ENCODE data around the gene OARD1. TPM values are rescaled to one million over a fixed set of nuclear protein-coding genes. Genes with fewer than 3 reads are reported as not detected.

Gene OARD1
- total RNA-seq, 1 donor from 2014 or later = 20.5 TPM

DNA sequence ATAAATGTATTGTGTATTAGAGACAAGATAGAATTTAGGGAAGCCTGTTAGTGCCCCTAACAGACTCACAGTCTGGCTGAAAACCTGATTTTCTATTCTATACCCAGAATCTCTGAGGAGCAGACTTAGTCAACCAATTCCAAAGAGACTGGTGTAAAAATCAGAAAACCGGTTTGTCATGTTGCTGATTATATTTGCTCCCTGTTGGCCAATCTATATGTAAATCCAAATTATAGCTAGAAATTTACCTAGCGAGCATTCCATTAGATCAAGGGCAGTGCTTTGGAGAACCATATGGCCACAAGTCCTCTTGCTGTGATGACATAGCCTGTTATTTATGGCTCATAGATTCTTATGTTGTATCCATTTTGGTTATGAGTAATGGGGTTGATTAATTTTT, 5.4 kb upstream of the OARD1 start:
- ATAC-seq (no peak), DNase-seq (ENCODE audit: missing footprints) (no peak)
- intact Hi-C loops (cut with DNase I) = no loop called here

GRCh38 chr6:41075651-41076626, 3.8 kb upstream of the OARD1 start:
- ATAC-seq (no peak), DNase-seq (ENCODE audit: missing footprints) (no peak)
- intact Hi-C loops (cut with DNase I) = no loop called here

DNA sequence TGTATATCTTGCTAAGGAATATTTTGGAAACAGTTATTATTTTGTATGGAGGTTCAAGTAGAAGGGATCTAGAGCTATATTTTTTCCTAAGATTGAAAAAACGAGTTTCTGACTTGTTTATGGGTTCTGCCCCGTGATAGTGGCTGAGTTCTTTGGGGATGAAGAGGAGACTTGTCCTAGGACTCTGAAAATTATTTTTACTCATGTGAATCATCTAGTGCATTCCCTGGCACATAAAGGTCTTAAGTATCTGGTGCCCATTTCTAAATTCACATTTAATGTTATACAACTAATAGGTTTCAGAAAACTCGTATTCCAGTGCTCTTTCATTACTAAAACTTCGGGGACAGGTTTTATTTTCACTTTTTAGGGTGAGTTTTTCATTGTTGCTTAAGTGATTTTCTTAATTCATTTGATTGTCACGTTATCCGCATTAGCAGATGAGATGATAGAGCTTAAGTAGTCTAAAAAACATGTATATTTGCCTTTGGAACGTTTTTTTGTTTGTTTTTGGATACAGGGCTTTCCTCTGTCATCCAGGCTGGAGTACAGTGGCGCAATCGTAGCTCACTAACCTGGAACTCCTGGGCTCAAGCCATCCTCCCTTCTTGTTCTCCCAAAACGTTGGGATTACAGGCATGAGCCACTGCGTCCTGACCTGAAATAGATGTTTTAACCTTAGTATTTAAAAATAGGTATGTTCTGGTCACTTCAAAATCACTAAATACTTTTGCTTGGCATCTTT, 2.7 kb upstream of the OARD1 start:
- DNase-seq (ENCODE audit: missing footprints) = no peak
- intact Hi-C loops (cut with DNase I) = no loop called here
- no peak for ATAC-seq

DNA sequence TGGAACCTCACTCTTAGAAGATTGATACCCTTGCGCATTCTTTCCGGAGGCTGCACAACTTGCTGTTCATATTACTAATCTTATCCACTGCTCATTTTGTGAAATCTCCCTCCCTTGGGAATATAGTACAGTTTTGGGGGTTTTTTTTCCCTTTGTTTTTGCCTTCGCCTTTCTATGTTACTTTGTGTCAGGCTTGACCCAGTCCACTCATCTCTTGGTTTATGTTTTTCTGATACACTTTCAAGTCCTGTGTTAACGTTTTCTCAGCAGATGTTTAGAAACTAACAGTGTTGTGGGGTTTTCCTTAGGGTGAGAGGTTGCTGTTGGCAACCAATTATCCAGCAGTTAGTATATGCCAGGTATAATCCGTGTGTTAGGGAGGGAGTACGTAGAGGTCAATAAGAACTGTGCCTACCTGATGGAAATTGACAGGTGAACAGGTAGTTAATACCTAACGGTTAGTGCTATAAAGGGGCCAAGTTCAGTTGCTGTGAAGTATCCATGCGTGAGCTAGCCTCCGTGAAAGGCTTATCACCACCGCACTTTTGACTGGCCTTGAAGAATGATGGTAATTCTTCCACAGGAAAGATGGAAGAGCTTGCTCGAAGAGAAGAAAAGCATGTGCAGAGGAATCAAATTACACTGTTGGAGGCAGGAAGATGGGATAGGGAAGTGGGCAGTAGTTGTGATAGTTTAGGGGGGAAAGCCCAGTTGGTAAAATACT, 2.0 kb upstream of the OARD1 start:
- intact Hi-C loops (cut with DNase I) = no loop called here

DNA sequence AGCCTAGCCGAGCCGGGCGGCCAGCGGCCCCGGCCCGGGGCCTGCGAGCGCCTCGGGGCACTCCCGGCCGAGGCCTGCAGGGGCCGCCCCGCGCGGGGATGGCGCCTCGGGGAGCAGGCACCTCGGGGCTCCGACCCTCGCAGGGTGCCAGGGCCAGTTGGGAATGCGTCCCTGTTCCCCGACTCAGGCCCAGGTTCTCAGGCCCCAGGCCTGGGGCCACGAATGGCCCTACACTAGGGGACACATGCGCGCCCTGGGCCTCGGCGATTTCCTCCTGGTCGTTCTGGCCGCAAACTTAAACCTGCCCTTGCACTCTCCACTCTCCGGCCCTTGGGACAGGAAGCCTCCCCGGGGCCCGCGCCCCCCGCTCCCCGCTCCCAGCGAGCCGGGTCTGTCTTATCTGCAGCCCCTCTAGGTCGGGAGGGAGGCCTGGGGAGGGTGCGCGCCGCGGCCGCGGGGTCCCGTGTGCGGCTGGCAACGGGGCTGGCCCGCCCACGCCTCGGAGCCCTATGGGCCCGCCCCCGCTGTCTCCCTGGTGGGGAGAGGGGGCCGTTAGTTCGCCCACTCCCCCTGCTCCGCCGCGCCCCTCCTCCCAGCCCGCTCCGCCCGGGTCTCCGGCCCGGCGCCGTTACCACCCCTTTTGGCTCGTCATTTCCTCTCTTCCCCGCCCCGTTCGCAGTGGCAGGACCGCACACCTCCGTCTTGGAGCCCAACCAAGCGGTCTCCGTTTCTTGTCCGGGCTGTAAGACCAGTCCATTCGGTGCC, 1.2 kb upstream of the OARD1 start:
- intact Hi-C loops (cut with DNase I) = no loop called here
- DNase-seq (ENCODE audit: missing footprints) = peak; percentile 92
- peak; percentile 20 for ATAC-seq

More for the DNA sequence above, 2.0 kb upstream of the OARD1 start:
- ATAC-seq (no peak), DNase-seq (ENCODE audit: missing footprints) (no peak)

GRCh38 chr6:41072836-41073202, 663 bp upstream of the OARD1 start, which contains the start of gene NFYA:
TSS of gene NFYA (plus strand) at chr6:41072974. CDS start at chr6:41079090, 6,116 bp downstream.
- DNase-seq (ENCODE audit: missing footprints) = peak; percentile 99
- intact Hi-C loops (cut with DNase I) = no loop called here

DNA sequence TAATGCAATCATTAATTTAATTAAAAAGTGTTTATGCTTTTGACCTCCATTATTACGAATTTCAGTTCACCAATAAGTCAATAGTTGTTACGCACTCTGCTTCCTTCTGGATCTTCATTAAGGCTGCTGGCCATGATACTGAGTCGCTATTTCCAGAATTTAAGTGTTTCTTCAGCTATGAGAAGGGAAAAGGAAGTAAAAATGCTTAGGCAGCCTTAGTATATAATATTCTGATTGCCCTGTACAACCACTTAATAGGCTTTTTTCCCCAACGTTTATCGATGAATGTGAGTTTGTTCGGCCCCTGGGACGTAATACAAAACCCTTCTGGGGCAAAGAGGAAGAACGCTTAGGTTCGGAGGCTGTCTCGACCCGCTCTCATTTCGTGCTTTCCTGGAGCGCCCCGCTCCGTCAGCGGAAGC, 644 bp downstream of the OARD1 start:
- DNase-seq (ENCODE audit: missing footprints) (no peak), ATAC-seq (no peak)
- intact Hi-C loops (cut with DNase I) = no loop called here

More at GRCh38 chr6:41072836-41073202, 663 bp upstream of the OARD1 start, which contains the start of gene NFYA:
- peak; percentile 81 for ATAC-seq

DNA sequence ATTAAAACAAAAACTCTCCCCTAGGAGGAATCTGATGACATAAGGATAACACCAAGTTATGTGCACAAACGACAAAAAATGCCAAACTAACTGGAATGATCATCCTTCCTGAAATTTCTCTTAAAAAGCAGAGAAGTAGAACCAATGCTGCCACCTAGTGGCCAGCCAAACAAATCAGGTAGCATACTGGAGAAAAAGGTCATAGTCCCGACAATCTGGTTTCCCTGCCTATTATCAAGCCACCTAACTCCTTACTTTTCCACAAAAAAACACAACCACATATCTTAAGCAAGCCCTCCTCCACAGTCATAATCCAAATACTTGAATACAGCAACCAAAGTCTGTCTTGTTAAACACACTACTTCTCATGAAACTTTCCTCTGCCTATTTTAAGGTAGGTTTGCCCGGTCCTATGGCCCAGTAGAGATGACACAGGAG, 5.3 kb downstream of the OARD1 start:
- intact Hi-C loops (cut with DNase I) = loop anchor here (2.0 to 5.0 kb wide), 2 partner anchors 38 to 60 kb away; no protein-coding TSS in a partner anchor
- no peak for ATAC-seq
- no peak for DNase-seq (ENCODE audit: missing footprints)

GRCh38 chr6:41065550-41066026, 6.6 kb downstream of the OARD1 start:
- ATAC-seq = no peak
- intact Hi-C loops (cut with DNase I) = loop anchor here (2.0 to 5.0 kb wide), 2 partner anchors 37 to 58 kb away; no protein-coding TSS in a partner anchor

GRCh38 chr6:41064841-41065240, 7.3 kb downstream of the OARD1 start:
- intact Hi-C loops (cut with DNase I) = loop anchor here (5.0 kb wide), 2 partner anchors 58 to 68 kb away; no protein-coding TSS in a partner anchor
- DNase-seq (ENCODE audit: missing footprints) (no peak), ATAC-seq (no peak)

More at GRCh38 chr6:41065550-41066026, 6.6 kb downstream of the OARD1 start:
- no peak for DNase-seq (ENCODE audit: missing footprints)

DNA sequence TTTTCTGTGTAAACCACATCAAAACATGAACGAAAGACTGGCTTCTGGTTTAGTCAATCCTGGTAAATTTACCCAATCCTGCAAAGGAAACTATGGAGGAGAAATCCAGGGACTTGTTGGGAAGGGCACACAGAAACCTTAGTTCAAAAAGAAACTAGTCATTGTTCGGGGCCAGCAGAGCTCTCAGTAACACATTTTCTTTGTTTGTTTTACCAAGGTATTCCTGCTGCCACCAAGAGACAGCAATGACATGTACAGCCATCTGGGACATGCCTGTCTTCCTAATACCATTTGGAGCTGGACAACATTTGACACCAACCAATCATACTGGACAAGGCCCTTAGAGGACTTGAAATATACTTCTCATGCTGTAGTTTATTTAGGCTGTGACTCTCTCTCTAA, 8.3 kb downstream of the OARD1 start:
- intact Hi-C loops (cut with DNase I) = loop anchor here (5.0 kb wide), 1 partner anchor 67 kb away; no protein-coding TSS in a partner anchor
- DNase-seq (ENCODE audit: missing footprints) (no peak), ATAC-seq (peak; percentile 47)

DNA sequence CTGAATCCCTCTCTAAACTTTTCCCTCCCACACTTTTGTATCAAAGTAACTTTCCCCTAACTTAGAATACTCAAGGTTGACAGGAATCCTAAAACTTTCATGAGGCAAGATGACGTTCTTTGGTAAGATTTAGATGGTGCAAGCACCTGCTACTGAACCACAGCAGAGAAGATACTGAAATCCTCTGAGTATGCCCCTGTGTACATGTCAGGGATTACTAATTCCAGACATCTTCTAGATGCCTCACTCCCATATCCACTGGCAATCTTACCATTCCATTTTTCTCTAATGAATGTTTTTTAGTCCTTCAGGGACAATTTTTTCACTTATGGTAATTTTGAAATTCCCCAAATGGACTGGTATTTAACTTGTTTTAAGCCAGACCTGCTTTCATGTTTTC, 10.1 kb downstream of the OARD1 start:
- no peak for ATAC-seq
- DNase-seq (ENCODE audit: missing footprints) = no peak
- intact Hi-C loops (cut with DNase I) = loop anchor here (5.0 kb wide), 1 partner anchor 65 kb away; no protein-coding TSS in a partner anchor

DNA sequence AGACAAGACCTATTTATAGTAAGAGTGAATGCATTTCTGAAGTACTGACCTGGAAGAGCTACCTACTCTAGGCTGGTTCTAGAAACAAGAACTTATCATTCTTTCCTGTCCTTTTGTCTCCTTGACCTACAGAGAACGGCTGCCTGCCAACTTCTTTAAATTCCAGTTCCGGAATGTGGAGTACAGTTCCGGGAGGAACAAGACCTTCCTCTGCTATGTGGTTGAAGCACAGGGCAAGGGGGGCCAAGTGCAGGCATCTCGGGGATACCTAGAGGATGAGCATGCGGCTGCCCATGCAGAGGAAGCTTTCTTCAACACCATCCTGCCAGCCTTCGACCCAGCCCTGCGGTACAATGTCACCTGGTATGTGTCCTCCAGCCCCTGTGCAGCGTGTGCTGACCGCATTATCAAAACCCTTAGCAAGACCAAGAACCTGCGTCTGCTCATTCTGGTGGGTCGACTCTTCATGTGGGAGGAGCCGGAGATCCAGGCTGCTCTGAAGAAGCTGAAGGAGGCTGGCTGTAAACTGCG, 10.9 kb downstream of the OARD1 start:
- ATAC-seq (no peak), DNase-seq (ENCODE audit: missing footprints) (no peak)
- intact Hi-C loops (cut with DNase I) = loop anchor here (5.0 kb wide), 1 partner anchor 64 kb away; no protein-coding TSS in a partner anchor

DNA sequence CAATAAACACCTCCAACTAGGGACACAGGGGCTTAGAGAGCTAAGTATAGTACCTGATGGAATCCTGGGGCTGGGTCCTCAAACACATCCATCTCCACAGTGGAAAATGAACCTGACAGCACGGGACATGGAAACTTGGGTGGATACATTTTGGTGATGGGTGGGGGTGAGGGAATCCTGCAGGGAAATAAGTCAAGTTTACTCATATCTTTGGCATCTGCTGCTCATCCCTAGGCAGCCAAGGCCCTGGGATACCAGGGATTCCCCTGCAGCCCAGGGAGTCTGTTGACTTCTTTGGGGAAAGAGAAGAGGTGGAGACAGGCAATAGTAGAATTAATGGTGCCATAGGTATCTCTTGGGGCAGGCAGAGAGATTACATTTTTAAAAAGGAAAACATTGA, 12.6 kb downstream of the OARD1 start:
- ATAC-seq = no peak
- intact Hi-C loops (cut with DNase I) = no loop called here

GRCh38 chr6:41058783-41059181, 13.4 kb downstream of the OARD1 start:
- intact Hi-C loops (cut with DNase I) = no loop called here
- DNase-seq (ENCODE audit: missing footprints) (no peak), ATAC-seq (no peak)

More for the DNA sequence above, 12.6 kb downstream of the OARD1 start:
- DNase-seq (ENCODE audit: missing footprints) = no peak

DNA sequence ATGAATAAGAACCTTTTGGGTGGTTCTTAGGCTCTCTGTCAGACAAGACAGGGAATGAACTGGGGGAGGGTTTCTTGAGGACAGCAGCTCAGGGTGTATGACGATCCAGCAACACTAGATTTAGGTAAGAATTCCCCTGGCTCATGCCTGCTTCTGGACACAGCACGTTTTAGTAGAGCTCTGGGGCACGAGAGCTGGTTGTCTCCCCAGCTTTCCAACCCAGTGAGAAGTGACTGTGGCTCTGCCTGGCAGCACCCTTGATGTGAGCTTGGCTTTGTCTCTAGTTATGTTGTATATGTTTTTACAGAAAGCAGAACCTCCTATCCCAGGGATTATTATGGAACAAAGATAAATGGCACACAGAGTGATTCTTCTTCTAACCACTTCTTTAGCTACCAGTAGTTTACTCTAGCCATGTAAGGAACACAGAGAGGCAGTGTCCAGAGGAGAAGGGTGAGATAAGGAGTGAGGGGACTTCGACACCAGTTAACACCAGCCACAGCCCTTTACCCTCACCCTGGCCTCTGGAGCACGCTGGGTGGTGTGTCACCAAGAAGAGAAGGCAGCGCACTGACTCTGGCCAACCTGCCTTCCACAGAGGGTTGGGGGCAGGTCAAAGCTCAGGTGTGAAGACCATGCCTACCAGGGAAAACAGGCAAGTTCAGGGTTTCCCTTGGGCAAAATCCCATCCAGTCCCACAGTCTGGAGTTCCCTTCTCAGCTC, 15.2 kb downstream of the OARD1 start:
- intact Hi-C loops (cut with DNase I) = no loop called here
- ATAC-seq = no peak
- DNase-seq (ENCODE audit: missing footprints) = no peak

DNA sequence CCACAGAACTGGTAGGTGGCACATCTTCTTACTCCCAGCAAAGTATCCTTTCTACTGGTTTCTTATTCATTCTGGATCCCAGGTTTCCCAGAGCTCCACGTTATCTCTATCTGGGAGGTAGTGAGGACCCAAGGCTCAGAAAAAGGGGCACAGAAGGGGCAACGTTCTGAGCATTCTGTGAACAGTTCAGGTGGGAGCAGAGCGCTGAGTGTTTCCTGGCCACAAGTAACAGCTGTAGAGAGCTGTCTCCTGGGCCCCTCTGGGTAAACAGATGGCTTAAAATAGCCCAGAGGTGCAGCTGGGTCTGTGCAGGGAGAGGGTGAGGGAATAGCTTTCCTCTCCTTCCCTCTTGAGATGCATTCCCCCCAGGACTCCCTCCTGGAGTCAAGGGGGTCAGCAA, 17.0 kb downstream of the OARD1 start:
- DNase-seq (ENCODE audit: missing footprints) (no peak), ATAC-seq (peak; percentile 70)
- intact Hi-C loops (cut with DNase I) = no loop called here
